HG02884 (cell line): Measurements from ENCODE around the gene ADAM10.
"Not testable (repeated sequence)": the region's sequence is repeated elsewhere in the genome, so short reads cannot be mapped to it uniquely, and the experiment has no call there.

Experiments
- ATAC-seq: cut with Tn5 transposase; IDR thresholded peaks from one replicate; pipeline ENCODE4 v1.9.1; 2021; ENCODE audit warnings: mild to moderate bottlenecking, moderate library complexity; ENCODE audit not compliant: unreplicated experiment

Gene ADAM10

GRCh38 chr15:58611731-58612676, 137.5 kb downstream of the ADAM10 start:
- no peak for ATAC-seq

- no peak for ATAC-seq
Observed at GRCh38 chr15:58608711-58609110, 140.8 kb downstream of the ADAM10 start.

GRCh38 chr15:58608129-58608590, 141.3 kb downstream of the ADAM10 start:
- ATAC-seq: no peak

GRCh38 chr15:58606577-58607080, 142.9 kb downstream of the ADAM10 start:
- no peak for ATAC-seq

- ATAC-seq: no peak
Observed at GRCh38 chr15:58605931-58606530, 143.5 kb downstream of the ADAM10 start.

GRCh38 chr15:58604455-58604923, 145.0 kb downstream of the ADAM10 start:
- ATAC-seq: no peak

GRCh38 chr15:58603927-58604326, 145.6 kb downstream of the ADAM10 start:
- ATAC-seq: not testable (repeated sequence)

- ATAC-seq: no peak
Observed at GRCh38 chr15:58602823-58603222, 146.7 kb downstream of the ADAM10 start.

- no peak for ATAC-seq
Observed at GRCh38 chr15:58598829-58599210, 150.7 kb downstream of the ADAM10 start.

GRCh38 chr15:58597943-58598828, 151.3 kb downstream of the ADAM10 start:
- ATAC-seq: no peak

- ATAC-seq: no peak
Observed at GRCh38 chr15:58595516-58596263, 153.8 kb downstream of the ADAM10 start.

GRCh38 chr15:58594898-58595297, 154.6 kb downstream of the ADAM10 start:
- no peak for ATAC-seq

GRCh38 chr15:58593870-58594269, 155.6 kb downstream of the ADAM10 start:
- no peak for ATAC-seq

- no peak for ATAC-seq
Observed at GRCh38 chr15:58590926-58591325, 158.6 kb downstream of the ADAM10 start.

- no peak for ATAC-seq
Observed at GRCh38 chr15:58590236-58590635, 159.3 kb downstream of the ADAM10 start.

GRCh38 chr15:58589047-58589446, 160.5 kb downstream of the ADAM10 start:
- ATAC-seq: no peak

GRCh38 chr15:58588096-58588495, 161.4 kb downstream of the ADAM10 start:
- ATAC-seq: no peak

- ATAC-seq: no peak
Observed at GRCh38 chr15:58587486-58587885, 162.0 kb downstream of the ADAM10 start.

- ATAC-seq: peak; percentile 52
Observed at GRCh38 chr15:58585693-58586443, 163.6 kb downstream of the ADAM10 start.
